Parathyroid adenoma (tissue), 2 donors: ENCODE results near the gene SRCAP.

Experiments used
- H2AFZ ChIP-seq: fragments of 300-600 bp; sonication (generic); one replicate; pipeline ENCODE4 v1.7.0; 2017; ENCODE audit warnings: antibody characterized with exemption, mild to moderate bottlenecking
- H3K27ac ChIP-seq: fragments of 300-600 bp; sonication (generic); one replicate; pipeline ENCODE4 v1.7.0; 2017
- H3K27me3 ChIP-seq: fragments of 300-600 bp; sonication (generic); one replicate; pipeline ENCODE4 v1.7.0; 2017; ENCODE audit warnings: low read length; ENCODE audit not compliant: control insufficient read depth, insufficient read depth
- H3K36me3 ChIP-seq: fragments of 300-600 bp; sonication (generic); one replicate; pipeline ENCODE4 v1.7.0; 2017; ENCODE audit warnings: low read length; ENCODE audit not compliant: control insufficient read depth, insufficient read depth
- H3K4me1 ChIP-seq: fragments of 300-600 bp; sonication (generic); one replicate; pipeline ENCODE4 v1.7.0; 2017; ENCODE audit warnings: control low read depth
- H3K4me2 ChIP-seq: fragments of 300-600 bp; sonication (generic); one replicate; pipeline ENCODE4 v1.7.0; 2017; ENCODE audit warnings: low read length
- H3K4me3 ChIP-seq: fragments of 300-600 bp; sonication (generic); one replicate; pipeline ENCODE4 v1.7.0; 2017; ENCODE audit warnings: low read depth, low read length
- H3K79me2 ChIP-seq: fragments of 300-600 bp; sonication (generic); one replicate; pipeline ENCODE4 v1.7.0; 2017; ENCODE audit warnings: control low read depth
- H3K9ac ChIP-seq: fragments of 300-600 bp; sonication (generic); one replicate; pipeline ENCODE4 v1.7.0; 2017; ENCODE audit warnings: mild to moderate bottlenecking
- H3K9me3 ChIP-seq: fragments of 300-600 bp; sonication (generic); one replicate; pipeline ENCODE4 v1.7.0; 2017; ENCODE audit warnings: low read length; ENCODE audit not compliant: control insufficient read depth
- TF ChIP-seq, protein P1 (sequence below): fragments of 300-600 bp; sonication (generic); IDR thresholded peaks from one replicate; pipeline ENCODE4 v1.7.0; 2017; ENCODE audit warnings: antibody characterized with exemption, mild to moderate bottlenecking
- donor health status: primary hyperparathyroidism.

SRCAP gene

GRCh38 chr16:30724641-30725417 lies 25.9 kb downstream of the SRCAP start:
- H3K4me1 ChIP-seq: no peaks in the 10 kb centered on the region

DNA sequence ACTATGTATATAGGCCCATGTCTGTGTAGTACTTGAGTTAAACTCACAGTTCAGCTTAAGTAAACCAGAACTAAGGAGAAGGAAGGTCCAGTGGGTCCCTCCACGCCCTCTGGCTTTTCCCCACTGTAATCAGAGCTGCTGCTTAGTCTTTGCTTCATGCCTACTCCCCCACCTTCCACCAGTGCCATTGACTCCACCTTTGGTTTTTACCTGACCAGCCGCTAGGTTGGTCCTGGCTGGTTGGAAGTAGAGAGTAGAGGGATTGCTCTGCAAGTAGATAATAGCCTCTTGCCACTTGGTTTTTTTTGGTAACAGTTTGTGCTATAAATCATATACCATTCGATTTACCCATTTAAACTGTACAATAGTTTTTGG lies 26.4 kb downstream of the SRCAP start:
- Histone ChIP-seq H3K79me2 (peaks cover 16% of the 10 kb centered on the region), H3K4me2 (no peak overlapping the region), H3K9me3 (no peaks in the 10 kb centered on the region), H3K4me1 (no peaks in the 10 kb centered on the region), H3K36me3 (no peaks in the 10 kb centered on the region), H3K27me3 (no peaks in the 10 kb centered on the region), H2AFZ (no peak overlapping the region), H3K9ac (no peak overlapping the region), H3K27ac (no peak overlapping the region), H3K4me3 (no peak overlapping the region)
- TF ChIP-seq, protein P1, sequence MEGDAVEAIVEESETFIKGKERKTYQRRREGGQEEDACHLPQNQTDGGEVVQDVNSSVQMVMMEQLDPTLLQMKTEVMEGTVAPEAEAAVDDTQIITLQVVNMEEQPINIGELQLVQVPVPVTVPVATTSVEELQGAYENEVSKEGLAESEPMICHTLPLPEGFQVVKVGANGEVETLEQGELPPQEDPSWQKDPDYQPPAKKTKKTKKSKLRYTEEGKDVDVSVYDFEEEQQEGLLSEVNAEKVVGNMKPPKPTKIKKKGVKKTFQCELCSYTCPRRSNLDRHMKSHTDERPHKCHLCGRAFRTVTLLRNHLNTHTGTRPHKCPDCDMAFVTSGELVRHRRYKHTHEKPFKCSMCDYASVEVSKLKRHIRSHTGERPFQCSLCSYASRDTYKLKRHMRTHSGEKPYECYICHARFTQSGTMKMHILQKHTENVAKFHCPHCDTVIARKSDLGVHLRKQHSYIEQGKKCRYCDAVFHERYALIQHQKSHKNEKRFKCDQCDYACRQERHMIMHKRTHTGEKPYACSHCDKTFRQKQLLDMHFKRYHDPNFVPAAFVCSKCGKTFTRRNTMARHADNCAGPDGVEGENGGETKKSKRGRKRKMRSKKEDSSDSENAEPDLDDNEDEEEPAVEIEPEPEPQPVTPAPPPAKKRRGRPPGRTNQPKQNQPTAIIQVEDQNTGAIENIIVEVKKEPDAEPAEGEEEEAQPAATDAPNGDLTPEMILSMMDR: no peak

More at GRCh38 chr16:30724641-30725417, 25.9 kb downstream of the SRCAP start:
- Histone ChIP-seq H3K27ac (no peak overlapping the region), H3K9me3 (no peaks in the 10 kb centered on the region), H3K27me3 (no peaks in the 10 kb centered on the region), H3K4me3 (no peak overlapping the region), H2AFZ (no peak overlapping the region), H3K36me3 (no peaks in the 10 kb centered on the region), H3K9ac (no peak overlapping the region), H3K79me2 (peaks cover 14% of the 10 kb centered on the region), H3K4me2 (no peak overlapping the region)
- TF ChIP-seq, protein P1: no peak

DNA sequence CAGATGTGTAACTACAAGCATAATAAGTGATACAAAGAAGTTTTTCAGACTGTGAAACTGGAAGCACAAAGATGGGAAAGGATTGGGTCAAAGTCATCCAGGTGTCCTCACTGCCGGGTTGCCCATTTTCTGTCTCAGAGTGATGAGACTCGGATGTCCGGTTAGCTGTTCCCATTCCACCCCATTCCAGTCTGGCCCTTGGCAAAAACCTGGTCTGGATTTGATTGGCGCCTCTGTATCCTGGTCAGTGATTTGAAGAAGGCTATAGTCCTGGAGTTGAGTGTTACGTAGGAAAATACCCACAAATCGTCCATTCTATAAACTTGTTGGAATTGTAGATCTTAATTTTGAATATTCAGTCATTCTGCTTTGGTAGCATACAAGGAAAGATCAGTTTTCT lies 29.4 kb downstream of the SRCAP start:
- Histone ChIP-seq H3K27me3 (no peaks in the 10 kb centered on the region), H3K79me2 (peaks cover 3% of the 10 kb centered on the region), H3K4me2 (no peak overlapping the region), H3K9me3 (no peaks in the 10 kb centered on the region), H3K9ac (no peak overlapping the region), H3K4me3 (no peak overlapping the region), H3K36me3 (no peaks in the 10 kb centered on the region), H3K27ac (no peak overlapping the region), H3K4me1 (no peaks in the 10 kb centered on the region), H2AFZ (no peak overlapping the region)
- TF ChIP-seq, protein P1: no peak

- Histone ChIP-seq H3K4me1 (no peaks in the 10 kb centered on the region), H3K4me3 (no peak overlapping the region), H3K27ac (no peak overlapping the region), H3K36me3 (no peaks in the 10 kb centered on the region), H3K9ac (no peak overlapping the region), H3K79me2 (peaks cover 3% of the 10 kb centered on the region), H3K27me3 (no peaks in the 10 kb centered on the region), H3K4me2 (no peak overlapping the region), H2AFZ (no peak overlapping the region), H3K9me3 (no peaks in the 10 kb centered on the region)
- TF ChIP-seq, protein P1: no peak
These were observed 30.1 kb downstream of the SRCAP start for GRCh38 chr16:30728899-30729672.
